GM12892 (cell line): Measurements from ENCODE around the gene FGF2.

Source experiments
- POLR2A ChIP-seq: IDR thresholded peaks from 2 replicates; pipeline ENCODE4 v1.6.1; 2011; ENCODE audit warnings: low read depth, low read length, control low read depth
- POLR2AphosphoS5 ChIP-seq: IDR thresholded peaks from 2 replicates; pipeline ENCODE4 v1.6.1; 2011; ENCODE audit warnings: low read depth, low read length, control low read depth

DNA sequence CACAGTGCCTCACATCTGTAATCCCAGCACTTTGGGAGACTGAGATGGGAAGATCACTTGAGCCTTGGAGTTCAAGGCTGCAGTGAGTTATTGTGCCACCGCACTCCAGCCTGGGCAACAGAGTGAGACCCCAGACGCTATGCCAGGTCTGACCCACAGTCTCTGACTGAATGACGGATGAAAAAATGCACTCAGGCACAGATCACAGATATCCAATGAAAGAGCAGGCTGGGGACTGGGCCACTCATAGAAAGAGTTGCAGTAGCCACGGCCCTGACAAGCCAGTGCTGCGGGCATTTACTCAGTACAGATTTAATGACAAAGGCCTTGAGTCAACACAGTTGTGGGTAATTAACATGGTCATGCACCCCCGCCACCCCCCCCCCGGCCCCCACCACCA lies 73.1 kb downstream of the FGF2 start:
- TF ChIP-seq POLR2AphosphoS5: no peak
- TF ChIP-seq POLR2A: no peak
